AG09309 (cell line): ENCODE measurements around the gene TEX26.
A peak's percentile ranks its signal among the peaks of the same experiment; 100 is the strongest.

Experiments used
- DNase-seq: peaks from one replicate; pipeline ENCODE4 v3.0.0-alpha.2; 2010; ENCODE audit warnings: low read depth
- H3K4me3 ChIP-seq: 2 replicates; pipeline ENCODE4 v1.5.1; 2011; ENCODE audit warnings: mild to moderate bottlenecking, low read depth, low read length, moderate library complexity; ENCODE audit not compliant: control insufficient read depth
- TF ChIP-seq, protein P1 (sequence below): IDR thresholded peaks from 2 replicates; pipeline ENCODE4 v1.5.1; 2011; ENCODE audit warnings: mild to moderate bottlenecking, low read depth, low read length, inconsistent platforms; ENCODE audit not compliant: insufficient read depth, control insufficient read depth; ENCODE audit errors: missing control alignments

TEX26 gene

DNA sequence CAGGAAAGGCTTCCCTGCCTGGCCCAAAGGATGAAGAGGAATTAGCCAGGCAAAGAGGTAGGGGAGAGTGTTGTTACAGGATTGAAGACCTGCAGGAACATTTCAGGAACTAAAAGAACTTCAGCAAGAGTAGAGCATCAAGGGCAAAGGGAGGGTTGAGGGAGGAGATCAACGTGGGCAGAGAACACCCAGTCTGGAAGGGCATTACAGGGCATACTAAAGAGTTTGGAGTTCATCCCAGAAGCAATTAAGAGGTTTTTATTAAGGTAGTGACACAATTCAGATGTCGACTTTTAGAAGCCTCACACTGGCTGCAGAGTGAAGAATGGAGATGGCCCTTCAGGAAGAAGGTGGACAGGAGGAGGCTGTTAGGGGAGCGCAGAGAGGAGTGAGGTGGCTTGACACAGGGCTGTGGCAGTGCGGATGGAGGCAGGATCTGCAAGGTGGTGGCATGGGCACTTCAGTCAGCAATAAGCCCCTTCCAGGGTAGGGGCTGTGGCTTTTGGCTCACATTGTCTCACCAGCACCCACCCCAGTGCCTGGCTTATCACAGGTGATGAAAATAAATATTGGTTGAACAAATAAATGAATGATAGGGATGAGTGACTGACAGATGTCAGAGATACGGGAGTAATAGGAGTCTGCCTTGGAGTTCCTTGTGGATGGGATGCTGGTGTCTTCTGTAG lies 24.9 kb downstream of the TEX26 start:
- TF ChIP-seq, protein P1, sequence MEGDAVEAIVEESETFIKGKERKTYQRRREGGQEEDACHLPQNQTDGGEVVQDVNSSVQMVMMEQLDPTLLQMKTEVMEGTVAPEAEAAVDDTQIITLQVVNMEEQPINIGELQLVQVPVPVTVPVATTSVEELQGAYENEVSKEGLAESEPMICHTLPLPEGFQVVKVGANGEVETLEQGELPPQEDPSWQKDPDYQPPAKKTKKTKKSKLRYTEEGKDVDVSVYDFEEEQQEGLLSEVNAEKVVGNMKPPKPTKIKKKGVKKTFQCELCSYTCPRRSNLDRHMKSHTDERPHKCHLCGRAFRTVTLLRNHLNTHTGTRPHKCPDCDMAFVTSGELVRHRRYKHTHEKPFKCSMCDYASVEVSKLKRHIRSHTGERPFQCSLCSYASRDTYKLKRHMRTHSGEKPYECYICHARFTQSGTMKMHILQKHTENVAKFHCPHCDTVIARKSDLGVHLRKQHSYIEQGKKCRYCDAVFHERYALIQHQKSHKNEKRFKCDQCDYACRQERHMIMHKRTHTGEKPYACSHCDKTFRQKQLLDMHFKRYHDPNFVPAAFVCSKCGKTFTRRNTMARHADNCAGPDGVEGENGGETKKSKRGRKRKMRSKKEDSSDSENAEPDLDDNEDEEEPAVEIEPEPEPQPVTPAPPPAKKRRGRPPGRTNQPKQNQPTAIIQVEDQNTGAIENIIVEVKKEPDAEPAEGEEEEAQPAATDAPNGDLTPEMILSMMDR, result no peak
- no peak for DNase-seq
- no peak overlapping the region for H3K4me3 ChIP-seq

DNA sequence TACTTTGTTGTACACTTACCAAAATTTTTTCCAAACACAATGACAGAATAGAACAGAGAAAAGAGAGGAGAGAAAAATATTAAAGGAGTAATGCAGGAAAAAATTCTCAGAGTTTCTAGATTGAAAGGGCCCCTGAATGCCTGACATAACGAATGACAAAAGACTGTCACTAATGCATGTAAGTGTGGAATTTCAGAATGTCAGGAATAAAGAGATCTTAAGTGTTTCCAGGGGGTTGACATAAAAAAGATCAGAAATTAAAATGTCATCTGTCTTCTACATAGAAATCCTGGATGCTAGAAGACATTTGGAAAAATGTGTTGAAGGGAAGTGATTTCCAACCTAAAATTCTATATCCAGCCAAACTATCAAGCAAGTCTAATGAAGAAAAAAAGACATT lies 27.2 kb downstream of the TEX26 start:
- TF ChIP-seq, protein P1, result no peak
- DNase-seq, result no peak

DNA sequence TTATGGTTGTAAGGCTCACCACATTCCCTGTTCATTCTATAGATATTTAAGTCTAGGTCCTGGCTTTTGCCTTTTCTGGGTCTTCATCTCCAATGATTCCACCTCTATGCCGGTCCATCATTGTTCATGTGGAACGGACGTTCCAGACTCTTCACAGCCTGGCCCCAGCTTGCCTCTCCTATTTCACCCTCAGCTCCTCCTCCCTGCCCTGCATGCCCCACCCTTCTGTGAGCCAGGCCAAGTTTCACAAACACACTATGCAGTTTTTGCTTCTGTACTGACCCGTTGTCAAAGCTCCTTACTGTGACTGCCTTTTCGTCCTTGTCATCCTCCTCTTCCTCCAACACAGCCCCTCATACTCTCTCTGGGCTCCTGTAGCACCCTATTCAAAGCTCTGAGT lies 31.3 kb downstream of the TEX26 start:
- DNase-seq, result no peak
- TF ChIP-seq, protein P1, result no peak
- H3K4me3 ChIP-seq, result no peak overlapping the region

More for the DNA sequence above, 27.2 kb downstream of the TEX26 start:
- H3K4me3 ChIP-seq, result no peak overlapping the region

DNA sequence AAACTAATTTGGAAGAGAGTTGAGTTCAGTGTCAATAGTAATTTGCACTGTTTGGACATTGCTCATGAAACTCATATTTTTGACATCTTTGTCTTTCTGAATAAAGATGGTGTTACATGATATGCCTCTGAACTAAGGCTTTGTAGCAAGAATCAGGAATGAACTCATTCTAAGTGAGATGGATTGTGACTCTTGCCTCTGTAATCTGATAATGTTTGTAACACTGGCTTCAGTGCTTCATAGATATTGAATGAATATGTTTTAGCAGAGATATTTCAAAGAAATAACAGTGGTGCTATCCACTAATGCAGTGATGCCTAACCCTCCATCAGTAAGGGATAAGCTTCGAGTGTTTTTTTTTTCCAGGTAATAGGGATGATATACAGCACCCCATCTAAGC lies 32.9 kb downstream of the TEX26 start:
- H3K4me3 ChIP-seq, result no peak overlapping the region
- DNase-seq, result no peak
- TF ChIP-seq, protein P1, result no peak

DNA sequence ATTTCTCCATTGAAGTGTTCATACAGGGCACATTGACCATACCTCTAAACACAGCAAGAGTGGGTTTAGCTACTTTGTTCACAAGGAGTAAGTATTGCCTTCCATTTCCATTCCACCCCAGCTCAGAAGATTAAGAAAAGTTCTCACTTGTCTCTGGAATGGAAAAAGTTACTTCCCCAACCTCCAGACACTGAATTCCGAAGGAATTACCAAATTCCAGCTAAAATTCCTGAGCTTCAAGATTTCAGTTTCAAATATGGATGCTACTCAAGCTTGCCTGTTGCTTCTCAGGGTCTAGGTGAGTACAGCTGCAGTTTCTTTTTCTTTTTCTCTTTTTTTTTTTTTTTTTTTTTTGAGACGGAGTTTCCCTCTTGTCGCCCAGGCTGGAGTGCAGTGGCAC lies 33.6 kb downstream of the TEX26 start:
- no peak for DNase-seq
- no peak overlapping the region for H3K4me3 ChIP-seq
- TF ChIP-seq, protein P1, result no peak

DNA sequence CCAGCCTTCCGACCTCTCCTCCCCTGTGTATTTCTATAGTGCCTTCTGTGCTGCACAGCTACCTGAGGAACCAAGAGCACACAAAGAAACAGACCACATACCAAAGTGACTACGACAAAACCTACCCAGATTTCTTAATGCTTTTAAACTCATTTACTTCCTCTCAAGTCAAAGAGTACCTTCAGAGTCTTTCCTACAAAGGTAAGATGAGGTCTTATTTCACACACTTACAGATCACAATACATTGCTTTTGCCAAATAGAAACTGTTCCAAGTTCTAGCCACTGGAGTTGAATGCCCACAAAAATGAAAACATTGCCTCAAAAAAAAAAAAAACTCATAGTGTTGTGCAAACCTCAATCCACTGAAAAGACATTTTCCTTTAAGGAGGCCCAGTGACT lies 36.4 kb downstream of the TEX26 start:
- TF ChIP-seq, protein P1, result no peak
- peak; percentile 32 for DNase-seq
- no peak overlapping the region for H3K4me3 ChIP-seq

DNA sequence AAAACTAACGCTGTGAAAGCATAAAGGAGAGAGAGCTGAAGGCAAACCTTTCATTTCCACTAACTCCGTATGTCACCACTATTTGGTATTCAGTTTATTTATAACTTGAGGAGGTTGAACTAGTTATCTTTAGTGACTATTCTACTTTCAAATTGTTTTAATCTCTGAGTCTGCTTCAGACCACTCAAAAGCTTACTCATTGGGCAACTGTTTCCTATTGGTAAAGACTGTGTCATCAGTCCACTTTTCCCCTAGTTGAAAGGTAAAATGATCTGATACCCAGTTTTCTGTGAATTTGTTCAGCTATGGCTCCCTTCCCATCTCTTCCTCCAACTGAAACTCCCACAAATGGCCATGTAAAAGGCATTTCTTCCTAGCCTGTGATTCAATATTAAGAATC lies 39.1 kb downstream of the TEX26 start:
- TF ChIP-seq, protein P1, result no peak
- DNase-seq, result no peak
- H3K4me3 ChIP-seq, result no peak overlapping the region
